ENCODE results near the gene EZR. TPM values are rescaled to one million over a fixed set of nuclear protein-coding genes. Genes with fewer than 3 reads are reported as not detected.

Gene EZR
- total and polyA plus RNA-seq, 9 of the 15 experiments (the other 6 are each of a cell fraction or from before 2014, with no cell fraction given): 36.5 to 162 (median 104) TPM

GRCh38 chr6:158798311-158798710, 20.9 kb downstream of the EZR start:
- intact Hi-C loops (cut with micrococcal nuclease): no loop called here
- ChIA-PET POLR2A (interaction anchor here (0.8 to 2.1 kb wide), 5 partner anchors 9 to 177 kb away, joined by 3 to 10 read pairs (median 4); no protein-coding TSS in a partner anchor), CTCF (ENCODE audit: low intra/inter-chr PET ratio) (no interaction called here)
- 95% methylated on average over 7 of the region's 8 CpGs for WGBS (ENCODE audit: insufficient coverage, low coverage, missing lambda C conversion rate)
- ATAC-seq (no peak), FAIRE-seq (no peak), DNase-seq (ENCODE audit: extremely low read depth in 1 of 4, low spot score in 3 of 4) (no peak)
- no peak overlapping the region for H2AFZ ChIP-seq (ENCODE audit: low read depth, low read length)
- peaks cover 95% of the 10 kb centered on the region for H3K79me2 ChIP-seq (ENCODE audit: control insufficient read depth, insufficient read depth, low read length)
- no peaks in the 10 kb centered on the region for H3K27me3 ChIP-seq (ENCODE audit: control insufficient read depth in 2 of 2, insufficient read depth in 2 of 2, low read length in 2 of 2)
- H3K9ac ChIP-seq (ENCODE audit: insufficient read depth in 1 of 2, low read depth in 2 of 2, low read length in 2 of 2): no peak overlapping the region
- in situ Hi-C loops (cut with MboI): no loop called here
- H3K9me1 ChIP-seq (ENCODE audit: control insufficient read depth, insufficient read depth, low read length): no peaks in the 10 kb centered on the region
- peaks cover 3 to 5% of the 10 kb centered on the region in 2 experiments; a peak in 2 of 5 replicates for H3K4me1 ChIP-seq (replicated peaks in 1 of 2; ENCODE audit: control insufficient read depth in 2 of 2, insufficient read depth in 2 of 2, low read length in 2 of 2)
- no peak for TF ChIP-seq ZNF121 (CRISPR knock-in tag; conservative IDR thresholded peaks at IDR 0.05)
- no peak for TF ChIP-seq TRIM24 (IDR thresholded peaks at IDR 0.05)
- BruUV-seq (replicated peaks): no TSS peak
- no peak overlapping the region for H3K27ac ChIP-seq (ENCODE audit: extremely low read depth, low read depth, low read length)
- no peak overlapping the region for H3K4me2 ChIP-seq (ENCODE audit: insufficient read depth, low read length)
- no peak overlapping the region for H3K4me3 ChIP-seq
- H4K20me1 ChIP-seq (replicated peaks; ENCODE audit: control insufficient read depth, insufficient read depth, low read length): peaks cover 28% of the 10 kb centered on the region
- no peaks in the 10 kb centered on the region for H3K9me3 ChIP-seq (replicated peaks; ENCODE audit: control insufficient read depth, insufficient read depth, low read depth, low read length)
- H3K36me3 ChIP-seq (ENCODE audit: control insufficient read depth, insufficient read depth, low read length): peaks cover 30% of the 10 kb centered on the region

DNA sequence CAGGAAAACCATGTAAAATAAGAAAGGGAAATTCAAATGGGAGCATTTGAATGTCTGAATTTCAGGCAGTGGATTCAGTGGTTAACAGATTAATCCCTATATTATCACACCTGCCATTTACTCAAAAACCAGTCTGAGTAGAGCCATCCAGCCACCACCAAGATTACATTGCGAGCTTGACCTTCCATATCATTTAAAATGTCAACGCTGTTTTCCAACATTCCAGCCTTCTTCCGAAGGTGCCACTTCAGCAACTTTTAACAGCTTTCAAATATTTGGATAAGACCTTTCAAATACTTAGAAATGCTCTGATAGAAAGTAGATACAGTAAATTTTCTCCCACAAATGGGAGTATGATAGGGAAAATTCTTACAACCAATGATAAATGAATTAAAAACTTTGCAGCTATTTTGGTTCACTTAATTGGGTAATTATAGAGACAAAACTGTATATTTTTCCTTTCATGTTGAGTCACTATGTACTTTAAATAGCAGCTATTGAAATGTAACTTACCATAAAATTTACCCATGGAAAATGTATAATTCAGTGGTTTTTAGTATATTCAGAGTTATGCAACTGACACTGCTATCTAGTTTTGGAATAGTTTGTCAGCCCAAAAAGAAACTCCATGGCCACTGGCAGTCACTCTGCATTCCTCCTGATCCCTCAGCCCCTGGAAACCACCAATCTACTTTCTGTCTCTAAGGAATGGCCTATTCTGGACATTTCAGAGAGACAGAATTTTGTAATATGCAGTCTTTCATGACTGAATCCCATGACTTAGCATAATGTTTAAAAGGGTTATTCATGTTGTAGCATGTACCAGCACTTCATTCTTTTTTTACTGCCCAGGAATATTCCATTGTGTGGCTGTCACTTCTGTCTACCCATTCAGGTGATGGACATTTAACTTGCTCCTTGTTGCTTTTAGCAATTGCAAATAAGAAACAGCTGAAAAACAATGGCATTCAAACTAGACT, 21.5 kb downstream of the EZR start:
- DNase-seq (ENCODE audit: extremely low read depth in 1 of 4, low spot score in 3 of 4) (no peak), FAIRE-seq (no peak), ATAC-seq (no peak)
- peaks cover 95% of the 10 kb centered on the region for H3K79me2 ChIP-seq (ENCODE audit: control insufficient read depth, insufficient read depth, low read length)
- 78% methylated on average over 3 of the region's 3 CpGs for WGBS (ENCODE audit: insufficient coverage, low coverage, missing lambda C conversion rate)
- CTCF ChIA-PET (ENCODE audit: low intra/inter-chr PET ratio): no interaction called here
- H3K4me2 ChIP-seq (ENCODE audit: insufficient read depth, low read length): no peak overlapping the region
- H3K9ac ChIP-seq (ENCODE audit: insufficient read depth in 1 of 2, low read depth in 2 of 2, low read length in 2 of 2): no peak overlapping the region
- no TSS peak for BruUV-seq (replicated peaks)
- no peak overlapping the region for H2AFZ ChIP-seq (ENCODE audit: low read depth, low read length)
- H3K4me3 ChIP-seq: no peak overlapping the region
- no peaks in the 10 kb centered on the region for H3K27me3 ChIP-seq (ENCODE audit: control insufficient read depth in 2 of 2, insufficient read depth in 2 of 2, low read length in 2 of 2)
- peaks cover 3 to 5% of the 10 kb centered on the region in 2 experiments; a peak in 2 of 5 replicates for H3K4me1 ChIP-seq (replicated peaks in 1 of 2; ENCODE audit: control insufficient read depth in 2 of 2, insufficient read depth in 2 of 2, low read length in 2 of 2)
- POLR2A ChIA-PET: interaction anchor here (0.8 to 3.7 kb wide), 4 partner anchors 10 to 178 kb away, joined by 3 to 13 read pairs (median 8); no protein-coding TSS in a partner anchor
- no peak overlapping the region for H3K27ac ChIP-seq (ENCODE audit: extremely low read depth, low read depth, low read length)
- peaks cover 26% of the 10 kb centered on the region for H3K36me3 ChIP-seq (ENCODE audit: control insufficient read depth, insufficient read depth, low read length)
- intact Hi-C loops (cut with micrococcal nuclease) (no loop called here), in situ Hi-C loops (cut with MboI) (no loop called here)
- no peaks in the 10 kb centered on the region for H3K9me3 ChIP-seq (replicated peaks; ENCODE audit: control insufficient read depth, insufficient read depth, low read depth, low read length)
- no peaks in the 10 kb centered on the region for H3K9me1 ChIP-seq (ENCODE audit: control insufficient read depth, insufficient read depth, low read length)
- peaks cover 28% of the 10 kb centered on the region for H4K20me1 ChIP-seq (replicated peaks; ENCODE audit: control insufficient read depth, insufficient read depth, low read length)
- TF ChIP-seq EP300 (IDR thresholded peaks at IDR 0.05; ENCODE audit: low read length) (no peak), ZNF764 (CRISPR knock-in tag; IDR thresholded peaks at IDR 0.05; ENCODE audit: low read depth) (no peak), GTF2F1 (IDR thresholded peaks at IDR 0.05; ENCODE audit: low read depth, low read length) (no peak), SNRNP70 (optimal IDR thresholded peaks at IDR 0.05; ENCODE audit: low read depth, low read length) (no peak), CBFB (CRISPR knock-in tag; IDR thresholded peaks at IDR 0.05) (no peak), ZNF316 (IDR thresholded peaks at IDR 0.05) (peak; percentile 40; the same call in 1 of the 2 replicates), RAD51 (IDR thresholded peaks at IDR 0.05; ENCODE audit: borderline replicate concordance, low read depth) (no peak), ZNF175 (CRISPR knock-in tag; IDR thresholded peaks at IDR 0.05; ENCODE audit: low read depth) (no peak), ELF4 (CRISPR knock-in tag; IDR thresholded peaks at IDR 0.05) (no peak), RUNX1 (IDR thresholded peaks at IDR 0.05; ENCODE audit: low read depth) (no peak), HDGF (IDR thresholded peaks at IDR 0.05) (no peak), MAFG (tag; conservative IDR thresholded peaks at IDR 0.05) (peak; percentile 53), SMAD1 (IDR thresholded peaks at IDR 0.05; ENCODE audit: low read depth, low read length, partially characterized antibody) (no peak), OTX1 (CRISPR knock-in tag; IDR thresholded peaks at IDR 0.05) (no peak)
- TF ChIP-seq, protein P1, sequence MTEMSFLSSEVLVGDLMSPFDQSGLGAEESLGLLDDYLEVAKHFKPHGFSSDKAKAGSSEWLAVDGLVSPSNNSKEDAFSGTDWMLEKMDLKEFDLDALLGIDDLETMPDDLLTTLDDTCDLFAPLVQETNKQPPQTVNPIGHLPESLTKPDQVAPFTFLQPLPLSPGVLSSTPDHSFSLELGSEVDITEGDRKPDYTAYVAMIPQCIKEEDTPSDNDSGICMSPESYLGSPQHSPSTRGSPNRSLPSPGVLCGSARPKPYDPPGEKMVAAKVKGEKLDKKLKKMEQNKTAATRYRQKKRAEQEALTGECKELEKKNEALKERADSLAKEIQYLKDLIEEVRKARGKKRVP (CRISPR knock-in tag; IDR thresholded peaks at IDR 0.05): no peak
